ENCODE data around the gene FRAT1. TPM values are rescaled to one million over a fixed set of nuclear protein-coding genes. Genes with fewer than 3 reads are reported as not detected.

The FRAT1 gene, protein sequence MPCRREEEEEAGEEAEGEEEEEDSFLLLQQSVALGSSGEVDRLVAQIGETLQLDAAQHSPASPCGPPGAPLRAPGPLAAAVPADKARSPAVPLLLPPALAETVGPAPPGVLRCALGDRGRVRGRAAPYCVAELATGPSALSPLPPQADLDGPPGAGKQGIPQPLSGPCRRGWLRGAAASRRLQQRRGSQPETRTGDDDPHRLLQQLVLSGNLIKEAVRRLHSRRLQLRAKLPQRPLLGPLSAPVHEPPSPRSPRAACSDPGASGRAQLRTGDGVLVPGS
- 0.34 to 0.79 TPM (median 0.50 TPM) in 3 replicates for polyA plus RNA-seq
- 0.36 TPM for polyA plus RNA-seq (2011; ENCODE audit: low read depth)
- 0.24 and 0.39 TPM in 2 replicates for polyA plus RNA-seq (2011; cell fraction: cytosol; rRNA removed)
- 0.45 and 0.60 TPM in 2 replicates for polyA plus RNA-seq (2011; cell fraction: nucleus; rRNA removed)
- polyA plus RNA-seq (2012; ENCODE audit: low replicate concordance) = 0.69 and 1.0 TPM in 2 replicates
- polyA minus RNA-seq = 0.13 to 0.40 TPM (median 0.22 TPM) in 3 replicates
- polyA minus RNA-seq (2011; cell fraction: cytosol; rRNA and poly(A)+ RNA removed) = not detected
- 0.39 and 0.95 TPM in 2 replicates for polyA minus RNA-seq (2011; cell fraction: nucleus; rRNA and poly(A)+ RNA removed)

DNA sequence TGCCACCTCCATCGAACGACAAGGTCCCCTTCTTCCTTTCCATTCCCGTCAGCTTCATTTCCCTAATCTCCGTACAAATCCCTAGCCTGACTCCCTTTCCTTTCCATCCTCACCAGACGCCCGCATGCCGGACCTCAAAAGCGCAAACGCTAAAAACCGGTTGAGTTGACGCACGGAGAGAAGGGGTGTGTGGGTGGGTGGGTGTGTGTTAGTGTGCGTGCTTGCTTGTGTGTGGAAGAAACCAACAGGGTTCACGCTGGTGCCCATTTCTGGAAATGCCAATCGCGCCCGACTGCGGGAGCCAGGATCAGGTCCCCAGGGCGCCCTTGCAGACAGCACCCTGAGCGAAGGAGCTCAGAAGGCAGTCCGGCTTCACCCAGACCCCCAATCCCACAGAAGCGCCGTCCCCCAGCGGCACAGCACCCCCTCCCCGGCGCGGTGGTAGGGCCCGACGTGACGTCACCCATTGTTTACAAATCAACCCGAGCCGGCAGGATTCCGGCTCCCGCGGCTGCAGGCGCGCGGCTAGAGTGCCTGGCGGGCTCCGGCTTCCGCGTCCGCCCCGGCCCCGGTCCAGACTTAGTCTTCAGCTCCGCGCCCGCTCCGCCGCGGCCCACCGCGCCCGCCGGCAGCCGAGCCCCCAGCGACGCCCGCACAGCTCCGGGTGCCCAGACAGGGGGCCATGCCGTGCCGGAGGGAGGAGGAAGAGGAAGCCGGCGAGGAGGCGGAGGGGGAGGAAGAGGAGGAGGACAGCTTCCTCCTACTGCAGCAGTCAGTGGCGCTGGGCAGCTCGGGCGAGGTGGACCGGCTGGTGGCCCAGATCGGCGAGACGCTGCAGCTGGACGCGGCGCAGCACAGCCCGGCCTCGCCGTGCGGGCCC lies at the start of gene FRAT1:
Gene FRAT1 (plus strand): TSS at position 500 of the 880 bp plus-strand sequence. CDS start 183 bp downstream, at position 683.
- no peaks in the 10 kb centered on the region for H3K9me1 ChIP-seq (ENCODE audit: control insufficient read depth, extremely low read depth, insufficient read depth, low read length)
- dilution Hi-C loops (cut with MboI; ENCODE audit: extremely low pct_ligation_motif_present, low sequenced_read_pairs) = no loop called here
- H3K4me2 ChIP-seq (ENCODE audit: control insufficient read depth, extremely low read depth, insufficient read depth, low read depth, low read length) = peak within 1 kb of the TSS; percentile 96
- H3K27ac ChIP-seq (ENCODE audit: control insufficient read depth, insufficient read depth, low read length) = peak within 1 kb of the TSS; percentile 98
- H3K27me3 ChIP-seq (ENCODE audit: control insufficient read depth, extremely low read depth, insufficient read depth, low read length) = peaks cover 10% of the 10 kb centered on the region
- H3K9ac ChIP-seq (ENCODE audit: control insufficient read depth, extremely low read depth, insufficient read depth, low read length) = peak within 1 kb of the TSS; percentile 99
- no peaks in the 10 kb centered on the region for H3K79me2 ChIP-seq (ENCODE audit: control insufficient read depth, insufficient read depth, low read length)
- H4K20me1 ChIP-seq (ENCODE audit: control insufficient read depth, extremely low read depth, insufficient read depth, low read length) = no peaks in the 10 kb centered on the region
- H3K4me1 ChIP-seq (ENCODE audit: control insufficient read depth, extremely low read depth, insufficient read depth, low read length) = peaks cover 11% of the 10 kb centered on the region
- H3K4me3 ChIP-seq (ENCODE audit: control insufficient read depth in 2 of 3, extremely low read depth in 1 of 3, insufficient read depth in 2 of 3, low read depth in 1 of 3, low read length in 3 of 3) = peak within 1 kb of the TSS; percentile 70 to 80 (median 79)
- FAIRE-seq = peak; percentile 66
- peak within 1 kb of the TSS; percentile 99 for H2AFZ ChIP-seq (ENCODE audit: control insufficient read depth, low read length)
- no peak for DNase-seq (ENCODE audit: low read depth, low spot score)
- no peaks in the 10 kb centered on the region for H3K36me3 ChIP-seq (ENCODE audit: control insufficient read depth in 2 of 2, extremely low read depth in 1 of 2, insufficient read depth in 2 of 2, low read length in 2 of 2)
- TF ChIP-seq, protein P1, sequence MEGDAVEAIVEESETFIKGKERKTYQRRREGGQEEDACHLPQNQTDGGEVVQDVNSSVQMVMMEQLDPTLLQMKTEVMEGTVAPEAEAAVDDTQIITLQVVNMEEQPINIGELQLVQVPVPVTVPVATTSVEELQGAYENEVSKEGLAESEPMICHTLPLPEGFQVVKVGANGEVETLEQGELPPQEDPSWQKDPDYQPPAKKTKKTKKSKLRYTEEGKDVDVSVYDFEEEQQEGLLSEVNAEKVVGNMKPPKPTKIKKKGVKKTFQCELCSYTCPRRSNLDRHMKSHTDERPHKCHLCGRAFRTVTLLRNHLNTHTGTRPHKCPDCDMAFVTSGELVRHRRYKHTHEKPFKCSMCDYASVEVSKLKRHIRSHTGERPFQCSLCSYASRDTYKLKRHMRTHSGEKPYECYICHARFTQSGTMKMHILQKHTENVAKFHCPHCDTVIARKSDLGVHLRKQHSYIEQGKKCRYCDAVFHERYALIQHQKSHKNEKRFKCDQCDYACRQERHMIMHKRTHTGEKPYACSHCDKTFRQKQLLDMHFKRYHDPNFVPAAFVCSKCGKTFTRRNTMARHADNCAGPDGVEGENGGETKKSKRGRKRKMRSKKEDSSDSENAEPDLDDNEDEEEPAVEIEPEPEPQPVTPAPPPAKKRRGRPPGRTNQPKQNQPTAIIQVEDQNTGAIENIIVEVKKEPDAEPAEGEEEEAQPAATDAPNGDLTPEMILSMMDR (optimal IDR thresholded peaks at IDR 0.05 in 1 of 3, IDR thresholded peaks at IDR 0.05 in 1 of 3, conservative IDR thresholded peaks at IDR 0.05 in 1 of 3; ENCODE audit: extremely low read depth in 1 of 3, insufficient read depth in 2 of 3, low read length in 3 of 3) = no peak
- no peak for TF ChIP-seq EZH2 (IDR thresholded peaks at IDR 0.05; ENCODE audit: low read length)
- no peaks in the 10 kb centered on the region for H3K9me3 ChIP-seq (ENCODE audit: control insufficient read depth, low read depth, low read length)

DNA sequence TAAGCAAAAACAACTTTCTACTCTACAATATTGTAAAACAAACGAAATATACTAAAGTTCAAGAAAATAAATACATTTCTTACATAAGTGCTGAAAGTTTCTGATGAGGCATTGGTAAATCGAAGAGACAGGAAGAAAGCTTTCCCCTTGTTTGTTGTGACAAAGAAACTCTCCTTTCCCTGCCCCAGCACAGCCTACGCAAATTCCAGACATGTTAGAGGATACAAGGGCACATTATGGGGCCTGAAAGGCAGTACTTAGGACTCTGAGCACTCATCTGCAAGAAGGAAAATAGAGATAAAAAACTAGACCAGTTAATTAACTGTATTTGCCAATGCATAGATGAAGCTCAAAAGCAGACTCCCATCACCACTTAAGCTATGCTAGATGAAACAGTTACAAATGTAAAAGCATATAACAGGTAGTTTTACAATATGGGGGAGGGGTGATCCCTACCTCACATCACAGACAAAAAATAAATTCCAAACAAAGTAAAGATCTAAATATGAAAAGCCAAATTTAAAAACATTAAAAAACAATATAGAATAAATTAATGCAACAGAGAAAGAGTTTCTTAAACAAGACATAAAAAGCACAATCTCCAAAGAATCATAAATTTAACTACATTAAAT lies 48.4 kb upstream of the FRAT1 start:
- Histone ChIP-seq H3K9me3 (ENCODE audit: control insufficient read depth, low read depth, low read length) (no peaks in the 10 kb centered on the region), H3K4me3 (ENCODE audit: control insufficient read depth in 2 of 3, extremely low read depth in 1 of 3, insufficient read depth in 2 of 3, low read depth in 1 of 3, low read length in 3 of 3) (no peak overlapping the region), H3K9ac (ENCODE audit: control insufficient read depth, extremely low read depth, insufficient read depth, low read length) (no peak overlapping the region), H2AFZ (ENCODE audit: control insufficient read depth, low read length) (no peak overlapping the region), H3K36me3 (ENCODE audit: control insufficient read depth in 2 of 2, extremely low read depth in 1 of 2, insufficient read depth in 2 of 2, low read length in 2 of 2) (no peaks in the 10 kb centered on the region), H3K4me1 (ENCODE audit: control insufficient read depth, extremely low read depth, insufficient read depth, low read length) (no peaks in the 10 kb centered on the region), H3K9me1 (ENCODE audit: control insufficient read depth, extremely low read depth, insufficient read depth, low read length) (no peaks in the 10 kb centered on the region), H3K27me3 (ENCODE audit: control insufficient read depth, extremely low read depth, insufficient read depth, low read length) (no peaks in the 10 kb centered on the region), H3K27ac (ENCODE audit: control insufficient read depth, insufficient read depth, low read length) (no peak overlapping the region), H4K20me1 (ENCODE audit: control insufficient read depth, extremely low read depth, insufficient read depth, low read length) (no peaks in the 10 kb centered on the region), H3K79me2 (ENCODE audit: control insufficient read depth, insufficient read depth, low read length) (no peaks in the 10 kb centered on the region), H3K4me2 (ENCODE audit: control insufficient read depth, extremely low read depth, insufficient read depth, low read depth, low read length) (no peak overlapping the region)
- DNase-seq (ENCODE audit: low read depth, low spot score) (no peak), FAIRE-seq (no peak)
- no peak for TF ChIP-seq EZH2 (IDR thresholded peaks at IDR 0.05; ENCODE audit: low read length)
- TF ChIP-seq, protein P1 (optimal IDR thresholded peaks at IDR 0.05 in 1 of 3, IDR thresholded peaks at IDR 0.05 in 1 of 3, conservative IDR thresholded peaks at IDR 0.05 in 1 of 3; ENCODE audit: extremely low read depth in 1 of 3, insufficient read depth in 2 of 3, low read length in 3 of 3) = no peak
- dilution Hi-C loops (cut with MboI; ENCODE audit: extremely low pct_ligation_motif_present, low sequenced_read_pairs) = no loop called here
